Left renal pelvis (tissue), 4 donors: ENCODE results near the gene BLOC1S5. TPM values are rescaled to one million over a fixed set of nuclear protein-coding genes. Genes with fewer than 3 reads are reported as not detected.

Experiments
- DNase-seq, 4 donors: peaks; one replicate each; pipeline ENCODE4 v3.0.0-alpha.2; 2013; ENCODE audit warnings: low read depth in 4 of 4, low spot score in 3 of 4
- polyA plus RNA-seq, 4 donors: library from polyadenylated mRNA; unstranded; fragments of 120-200 nt; gene quantifications; one replicate each; pipeline ENCODE4 v1.2.1, GENCODE V29; 2013; ENCODE audit not compliant: insufficient read length in 4 of 4

The BLOC1S5 gene
- polyA plus RNA-seq, 4 donors = 14.5 to 37.1 (median 34.1) TPM

GRCh38 chr6:8082954-8083858, 19.0 kb upstream of the BLOC1S5 start:
- no peak for DNase-seq

GRCh38 chr6:8082572-8082953, 18.4 kb upstream of the BLOC1S5 start:
- no peak for DNase-seq

- DNase-seq = no peak
These were observed 16.4 kb upstream of the BLOC1S5 start for GRCh38 chr6:8080362-8081151.

GRCh38 chr6:8079126-8079525, 14.9 kb upstream of the BLOC1S5 start:
- DNase-seq = no peak

- no peak for DNase-seq
These were observed 13.8 kb upstream of the BLOC1S5 start for GRCh38 chr6:8077991-8078390.

- DNase-seq = no peak
These were observed 11.5 kb upstream of the BLOC1S5 start for GRCh38 chr6:8075704-8076103.

- DNase-seq = no peak
These were observed 11.0 kb upstream of the BLOC1S5 start for GRCh38 chr6:8075185-8075584.

GRCh38 chr6:8074213-8074612, 10.0 kb upstream of the BLOC1S5 start:
- no peak for DNase-seq

- no peak for DNase-seq
These were observed 9.6 kb upstream of the BLOC1S5 start for GRCh38 chr6:8073758-8074157.

- DNase-seq = no peak
These were observed 6.5 kb upstream of the BLOC1S5 start for GRCh38 chr6:8070718-8071117.

- no peak for DNase-seq
These were observed 5.6 kb upstream of the BLOC1S5 start for GRCh38 chr6:8069631-8070284.

GRCh38 chr6:8069151-8069550, 5.0 kb upstream of the BLOC1S5 start:
- DNase-seq = no peak

GRCh38 chr6:8066108-8066507, 1.9 kb upstream of the BLOC1S5 start:
- no peak for DNase-seq

- no peak for DNase-seq
These were observed 1.3 kb upstream of the BLOC1S5 start for GRCh38 chr6:8065519-8065911.

GRCh38 chr6:8064638-8065518, 689 bp upstream of the BLOC1S5 start:
- no peak for DNase-seq

- DNase-seq = no peak
These were observed 2.5 kb downstream of the BLOC1S5 start for GRCh38 chr6:8061736-8062135.

GRCh38 chr6:8060346-8060745, 3.8 kb downstream of the BLOC1S5 start:
- no peak for DNase-seq

- DNase-seq = no peak
These were observed 5.1 kb downstream of the BLOC1S5 start for GRCh38 chr6:8059129-8059528.

- no peak for DNase-seq
These were observed 6.4 kb downstream of the BLOC1S5 start for GRCh38 chr6:8057793-8058192.

- no peak for DNase-seq
These were observed 6.9 kb downstream of the BLOC1S5 start for GRCh38 chr6:8057263-8057662.
